DMS 273 (cell line): ENCODE results near the gene HIVEP1.
"Not testable (repeated sequence)": the region's sequence is repeated elsewhere in the genome, so short reads cannot be mapped to it uniquely, and the experiment has no call there.

ENCODE experiments used
- DNase-seq: peaks from one replicate; lab custom pipeline; 2025; ENCODE audit not compliant: unreplicated experiment; lab: John Stamatoyannopoulos, UW

The HIVEP1 gene

GRCh38 chr6:12082368-12082767 lies 70.3 kb downstream of the HIVEP1 start:
- no peak for DNase-seq

GRCh38 chr6:12083302-12083701 lies 71.2 kb downstream of the HIVEP1 start:
- no peak for DNase-seq

DNA sequence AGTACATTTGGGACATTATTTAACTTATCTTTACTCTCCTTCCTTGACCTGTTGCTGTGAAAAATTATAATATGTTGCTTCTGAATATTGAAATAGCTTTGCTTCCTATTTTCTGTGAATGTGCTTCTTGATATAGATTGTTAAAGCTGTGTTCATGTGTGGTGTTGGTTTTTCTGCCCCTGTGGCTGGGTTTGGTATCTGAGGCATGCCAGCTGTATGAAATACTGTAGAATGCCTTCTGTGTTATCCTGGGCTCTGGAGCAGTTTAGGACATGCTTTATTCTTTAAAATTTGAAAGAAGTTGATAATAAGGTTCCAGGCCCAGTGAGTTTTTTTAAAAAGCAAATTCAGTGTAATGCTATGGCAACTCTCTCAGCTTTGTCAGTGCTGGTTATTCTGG lies 71.7 kb downstream of the HIVEP1 start:
- no peak for DNase-seq

GRCh38 chr6:12084681-12085080 lies 72.6 kb downstream of the HIVEP1 start:
- DNase-seq, result no peak

GRCh38 chr6:12088531-12088930 lies 76.4 kb downstream of the HIVEP1 start:
- DNase-seq, result no peak

GRCh38 chr6:12090714-12091113 lies 78.6 kb downstream of the HIVEP1 start:
- no peak for DNase-seq

GRCh38 chr6:12092762-12093161 lies 80.7 kb downstream of the HIVEP1 start:
- DNase-seq, result no peak

DNA sequence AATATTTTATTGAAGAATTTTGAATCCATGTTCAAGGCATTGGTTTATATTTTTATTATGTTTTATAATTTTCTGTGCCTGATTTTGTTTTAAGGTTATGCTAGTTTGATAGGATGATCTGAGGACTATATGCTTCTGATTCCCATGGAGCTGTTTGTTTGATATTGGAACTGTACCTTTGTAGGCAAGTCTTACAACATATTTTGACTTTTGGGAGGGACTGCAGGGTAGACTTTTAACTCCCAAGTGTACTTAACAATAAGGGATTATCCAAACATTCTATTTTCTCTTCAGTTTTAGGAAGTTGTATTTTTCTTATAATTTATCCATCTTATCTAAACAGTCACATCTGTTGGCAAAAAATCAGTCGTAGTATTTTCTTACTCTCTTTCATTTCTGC lies 82.6 kb downstream of the HIVEP1 start:
- DNase-seq, result no peak

- no peak for DNase-seq
Observed at GRCh38 chr6:12096342-12096741, 84.2 kb downstream of the HIVEP1 start.

DNA sequence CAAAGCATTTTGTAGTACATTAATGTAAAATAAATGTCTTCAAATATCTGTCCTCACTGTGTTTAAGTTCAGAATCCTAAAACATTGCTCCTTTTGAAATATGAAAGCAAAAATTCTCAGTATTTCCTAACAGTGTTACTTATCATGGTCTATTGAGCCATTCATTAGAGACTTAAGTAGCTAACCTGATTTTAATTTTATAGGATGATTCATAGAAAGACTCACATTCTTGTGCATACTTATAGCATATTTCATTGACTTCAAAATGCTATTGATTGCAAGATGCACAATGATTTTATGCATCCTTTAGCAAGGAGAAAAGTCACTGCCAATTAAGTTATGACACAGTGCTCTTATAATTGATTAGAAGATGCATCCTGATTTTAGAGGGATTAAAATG lies 85.7 kb downstream of the HIVEP1 start:
- no peak for DNase-seq

DNA sequence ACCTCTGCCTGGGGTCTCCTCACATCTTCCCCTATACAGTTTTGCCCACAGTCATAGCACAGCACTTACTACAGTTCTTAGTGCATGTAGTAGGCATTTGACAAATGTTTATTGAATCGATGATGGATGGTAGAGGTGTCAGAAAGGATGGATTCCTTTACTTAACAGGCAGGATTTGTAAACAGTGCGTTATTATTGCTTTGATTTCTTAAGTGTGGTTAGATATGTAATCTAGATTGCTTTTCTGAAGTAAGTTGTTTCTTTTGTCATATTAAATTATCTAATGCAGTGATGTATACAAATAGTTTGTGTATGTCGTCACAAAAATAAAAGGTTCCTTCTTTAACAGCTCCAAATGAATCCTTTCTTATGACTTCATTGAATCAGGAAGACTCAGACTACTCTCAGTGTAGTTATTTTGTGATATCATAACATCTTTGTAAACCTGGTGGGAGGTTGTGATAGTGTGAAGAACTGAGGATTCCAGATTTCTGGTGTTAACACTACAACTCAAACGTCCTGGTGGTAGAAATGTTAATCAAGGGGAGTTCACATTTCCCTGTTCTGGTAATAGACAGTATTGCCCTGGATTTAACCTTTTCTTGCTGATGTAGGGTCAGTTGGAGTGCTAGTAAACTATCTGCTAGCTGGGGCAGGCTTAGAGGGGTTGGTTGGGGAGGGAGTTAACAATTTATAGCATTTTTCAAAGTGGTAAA lies 87.7 kb downstream of the HIVEP1 start:
- DNase-seq, result no peak

GRCh38 chr6:12101048-12101447 lies 88.9 kb downstream of the HIVEP1 start:
- DNase-seq, result no peak

DNA sequence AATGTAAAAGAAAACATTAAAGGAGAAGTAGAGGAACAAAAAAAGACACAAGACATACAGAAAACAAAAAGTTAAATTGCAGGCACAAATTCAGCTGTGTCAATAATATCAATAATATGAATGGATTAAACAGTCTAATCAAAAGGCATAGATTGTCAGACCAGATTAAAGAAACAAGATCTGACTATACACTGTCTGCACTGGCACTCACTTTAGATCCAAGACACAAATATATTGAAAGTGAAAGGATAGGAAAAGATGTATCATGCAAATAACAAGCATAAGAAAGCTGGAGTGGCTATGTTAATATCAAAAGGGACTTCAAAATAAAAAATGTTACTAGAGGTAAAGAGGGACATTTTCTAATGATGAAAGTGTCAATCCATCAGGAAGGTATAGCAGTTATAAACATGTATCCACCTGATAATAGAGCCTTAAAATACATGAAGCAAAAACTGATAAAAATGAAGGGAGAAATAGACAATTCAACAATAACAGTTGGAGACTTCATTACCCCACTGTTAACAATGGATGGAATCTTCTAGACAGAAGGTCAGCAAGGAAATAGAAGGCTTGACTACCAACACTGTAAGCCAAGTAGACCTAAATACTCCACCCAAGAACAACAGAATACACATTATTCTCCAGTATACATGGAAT lies 89.7 kb downstream of the HIVEP1 start:
- no peak for DNase-seq

DNA sequence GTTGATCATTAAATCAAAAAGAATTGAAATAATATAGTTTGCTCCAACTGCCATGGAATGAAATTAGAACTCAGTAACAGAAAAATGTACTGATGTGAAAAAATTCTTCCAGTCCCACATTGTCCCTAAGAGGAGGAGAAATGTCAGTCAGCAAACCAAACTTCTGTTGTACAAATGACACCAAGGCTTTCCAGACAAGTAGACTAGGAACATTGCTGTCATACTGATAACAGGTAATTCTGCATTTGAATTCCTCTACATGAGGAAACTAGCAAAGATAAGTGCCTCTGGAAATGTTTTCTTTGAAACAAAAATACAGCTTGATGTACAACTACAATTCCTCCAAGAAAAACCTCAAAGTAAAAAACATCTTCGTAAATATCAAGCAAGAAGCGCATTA lies 90.2 kb downstream of the HIVEP1 start:
- DNase-seq, result no peak

DNA sequence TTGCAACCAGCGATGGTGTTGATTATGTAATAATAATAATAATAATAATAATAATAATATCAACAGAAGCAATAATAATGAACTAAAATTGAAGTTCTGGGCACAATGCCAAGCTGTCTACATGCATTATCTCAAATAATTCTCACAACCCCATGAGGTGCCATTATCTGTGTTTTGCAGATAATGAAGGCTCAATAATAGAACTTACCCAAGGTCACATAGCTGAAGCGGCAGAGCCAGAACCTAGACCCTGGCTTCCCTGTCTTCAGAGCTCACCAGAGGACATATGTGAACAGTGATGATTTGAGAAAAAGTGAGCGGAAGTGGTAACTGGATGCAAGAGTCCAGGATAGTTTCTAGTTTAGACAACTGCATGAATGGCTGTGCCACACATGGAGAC lies 91.0 kb downstream of the HIVEP1 start:
- DNase-seq, result no peak

GRCh38 chr6:12105271-12105670 lies 93.2 kb downstream of the HIVEP1 start:
- no peak for DNase-seq

DNA sequence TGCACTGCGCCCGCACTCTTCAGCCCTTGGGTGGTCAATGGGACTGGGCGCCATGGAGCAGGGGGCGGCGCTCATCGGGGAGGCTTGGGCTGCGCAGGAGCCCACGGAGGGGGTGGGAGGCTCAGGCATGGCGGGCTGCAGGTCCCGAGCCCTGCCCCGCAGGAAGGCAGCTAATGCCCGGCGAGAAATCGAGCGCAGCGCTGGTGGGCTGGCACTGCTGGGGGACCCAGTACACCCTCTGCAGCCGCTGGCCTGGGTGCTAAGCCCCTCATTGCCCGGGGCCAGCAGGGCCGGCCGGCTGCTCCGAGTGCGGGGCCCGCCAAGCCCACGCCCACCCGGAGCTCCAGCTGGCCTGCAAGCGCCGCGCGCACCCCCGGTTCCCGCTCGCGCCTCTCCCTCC lies 96.3 kb downstream of the HIVEP1 start:
- not testable (repeated sequence) for DNase-seq

GRCh38 chr6:12110523-12111362 lies 98.6 kb downstream of the HIVEP1 start:
- no peak for DNase-seq

GRCh38 chr6:12111363-12111670 lies 99.2 kb downstream of the HIVEP1 start:
- DNase-seq, result no peak

GRCh38 chr6:12112540-12113189 lies 100.6 kb downstream of the HIVEP1 start:
- no peak for DNase-seq

- DNase-seq, result no peak
Observed at GRCh38 chr6:12113190-12113577, 101.1 kb downstream of the HIVEP1 start.

DNA sequence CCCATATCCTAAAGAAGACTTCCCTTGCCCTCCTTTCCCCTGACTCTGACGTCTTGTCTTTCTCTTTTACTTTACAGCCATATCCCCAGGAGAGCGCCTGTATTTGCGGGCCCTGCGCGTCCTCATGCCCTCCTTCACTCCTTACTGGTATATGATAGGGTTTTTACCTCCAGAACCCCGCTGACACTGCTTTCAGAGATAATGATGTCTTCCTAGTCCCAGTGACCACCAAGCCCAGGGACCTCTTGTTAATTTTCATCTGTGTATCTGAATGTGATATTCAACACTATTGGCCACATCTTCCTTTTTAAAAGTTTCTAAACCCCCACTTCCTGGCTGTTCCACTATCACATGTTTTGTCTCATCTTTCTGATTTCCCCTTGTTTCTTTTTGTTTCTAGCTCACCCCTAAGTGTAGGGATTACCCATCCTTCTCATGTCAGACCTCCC lies 102.0 kb downstream of the HIVEP1 start:
- DNase-seq, result no peak
